ENCODE results near the gene RHBDD3.
A peak's percentile ranks its signal among the peaks of the same experiment; 100 is the strongest.

DNA sequence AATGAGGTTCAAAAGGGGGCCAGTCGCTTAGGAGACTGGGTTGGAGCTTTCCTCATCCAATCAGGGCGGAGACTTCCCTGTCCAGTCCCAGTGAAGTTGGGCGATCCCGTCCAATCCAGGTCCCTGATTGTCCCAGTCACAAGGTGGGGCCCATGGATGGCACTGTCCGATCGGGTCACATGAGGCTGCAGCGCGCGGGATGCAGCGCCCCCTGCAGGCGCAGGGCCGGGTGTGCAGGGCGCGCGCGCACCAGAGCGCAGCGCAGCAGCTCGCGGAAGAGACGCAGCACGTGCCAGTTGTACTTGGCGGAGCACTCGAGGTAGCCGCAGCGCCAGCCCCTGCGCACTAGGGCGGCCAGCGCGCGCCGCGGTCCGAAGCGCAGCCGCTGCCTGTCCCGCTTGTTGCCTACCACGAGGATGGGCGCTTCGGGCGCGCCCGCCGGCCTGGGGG, 45.4 kb upstream of the RHBDD3 start:
- TF ChIP-seq KLF13 (tag; IDR thresholded peaks at IDR 0.05; ENCODE audit: borderline replicate concordance, low read depth), result no peak
- no peak for TF ChIP-seq CHD2 (IDR thresholded peaks at IDR 0.05; ENCODE audit: low read depth, low read length)
- no peak for TF ChIP-seq RAD21 (CRISPR knock-in tag; conservative IDR thresholded peaks at IDR 0.05 in 1 of 2, IDR thresholded peaks at IDR 0.05 in 1 of 2)
- TF ChIP-seq, protein P1, sequence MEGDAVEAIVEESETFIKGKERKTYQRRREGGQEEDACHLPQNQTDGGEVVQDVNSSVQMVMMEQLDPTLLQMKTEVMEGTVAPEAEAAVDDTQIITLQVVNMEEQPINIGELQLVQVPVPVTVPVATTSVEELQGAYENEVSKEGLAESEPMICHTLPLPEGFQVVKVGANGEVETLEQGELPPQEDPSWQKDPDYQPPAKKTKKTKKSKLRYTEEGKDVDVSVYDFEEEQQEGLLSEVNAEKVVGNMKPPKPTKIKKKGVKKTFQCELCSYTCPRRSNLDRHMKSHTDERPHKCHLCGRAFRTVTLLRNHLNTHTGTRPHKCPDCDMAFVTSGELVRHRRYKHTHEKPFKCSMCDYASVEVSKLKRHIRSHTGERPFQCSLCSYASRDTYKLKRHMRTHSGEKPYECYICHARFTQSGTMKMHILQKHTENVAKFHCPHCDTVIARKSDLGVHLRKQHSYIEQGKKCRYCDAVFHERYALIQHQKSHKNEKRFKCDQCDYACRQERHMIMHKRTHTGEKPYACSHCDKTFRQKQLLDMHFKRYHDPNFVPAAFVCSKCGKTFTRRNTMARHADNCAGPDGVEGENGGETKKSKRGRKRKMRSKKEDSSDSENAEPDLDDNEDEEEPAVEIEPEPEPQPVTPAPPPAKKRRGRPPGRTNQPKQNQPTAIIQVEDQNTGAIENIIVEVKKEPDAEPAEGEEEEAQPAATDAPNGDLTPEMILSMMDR (IDR thresholded peaks at IDR 0.05 in 2 of 3, conservative IDR thresholded peaks at IDR 0.05 in 1 of 3; ENCODE audit: insufficient read depth in 2 of 3, low read depth in 1 of 3, low read length in 3 of 3), result peak; percentile 24 to 53 (median 51); a peak in 4 of 6 replicates
- no peak for TF ChIP-seq ARID3A (IDR thresholded peaks at IDR 0.05; ENCODE audit: borderline replicate concordance, low read depth, low read length)
- TF ChIP-seq RBM22 (IDR thresholded peaks at IDR 0.05; ENCODE audit: low read depth, low read length, poor library complexity, severe bottlenecking), result no peak
- no peak for TF ChIP-seq POLR2A (conservative IDR thresholded peaks at IDR 0.05)

Measured in K562 (cell line).